ENCODE data around the gene CHD2. TPM values are rescaled to one million over a fixed set of nuclear protein-coding genes. Genes with fewer than 3 reads are reported as not detected.

The CHD2 gene
- total RNA-seq, 1 donor from 2014 or later = 89.9 TPM

GRCh38 chr15:92889390-92890107 is 10.6 kb upstream of the CHD2 start:
- Mint-ChIP-seq H3K27me3 (ENCODE audit: unreplicated experiment) (no peaks in the 10 kb centered on the region), H3K36me3 (ENCODE audit: unreplicated experiment) (peaks cover 84% of the 10 kb centered on the region), H3K9me3 (ENCODE audit: unreplicated experiment) (no peaks in the 10 kb centered on the region), H3K4me1 (ENCODE audit: unreplicated experiment) (peaks cover 52% of the 10 kb centered on the region), H3K4me3 (ENCODE audit: unreplicated experiment) (peak overlapping the region; percentile 12), H3K27ac (ENCODE audit: unreplicated experiment) (peak overlapping the region; percentile 71)
- DNase-seq (ENCODE audit: extremely low spot score, unreplicated experiment) = no peak
- no peak for TF ChIP-seq CTCF (IDR thresholded peaks at IDR 0.05)

- H3K36me3 Mint-ChIP-seq (ENCODE audit: unreplicated experiment) = peaks cover 78% of the 10 kb centered on the region
These were observed 8.5 kb upstream of the CHD2 start for GRCh38 chr15:92891533-92892200.

GRCh38 chr15:92892201-92892555 is 7.9 kb upstream of the CHD2 start:
- Mint-ChIP-seq H3K9me3 (ENCODE audit: unreplicated experiment) (no peaks in the 10 kb centered on the region), H3K4me3 (ENCODE audit: unreplicated experiment) (no peak overlapping the region), H3K27ac (ENCODE audit: unreplicated experiment) (peak overlapping the region; percentile 23), H3K4me1 (ENCODE audit: unreplicated experiment) (peaks cover 57% of the 10 kb centered on the region), H3K27me3 (ENCODE audit: unreplicated experiment) (no peaks in the 10 kb centered on the region), H3K36me3 (ENCODE audit: unreplicated experiment) (peaks cover 78% of the 10 kb centered on the region)
- TF ChIP-seq CTCF (IDR thresholded peaks at IDR 0.05) = no peak
- DNase-seq (ENCODE audit: extremely low spot score, unreplicated experiment) = no peak

More at GRCh38 chr15:92891533-92892200, 8.5 kb upstream of the CHD2 start:
- H3K9me3 Mint-ChIP-seq (ENCODE audit: unreplicated experiment) = no peaks in the 10 kb centered on the region
- H3K4me3 Mint-ChIP-seq (ENCODE audit: unreplicated experiment) = no peak overlapping the region
- peak overlapping the region; percentile 31 for H3K27ac Mint-ChIP-seq (ENCODE audit: unreplicated experiment)
- no peaks in the 10 kb centered on the region for H3K27me3 Mint-ChIP-seq (ENCODE audit: unreplicated experiment)
- no peak for TF ChIP-seq CTCF (IDR thresholded peaks at IDR 0.05)
- DNase-seq (ENCODE audit: extremely low spot score, unreplicated experiment) = no peak
- H3K4me1 Mint-ChIP-seq (ENCODE audit: unreplicated experiment) = peaks cover 57% of the 10 kb centered on the region

GRCh38 chr15:92893200-92893599 is 6.9 kb upstream of the CHD2 start:
- Mint-ChIP-seq H3K27me3 (ENCODE audit: unreplicated experiment) (no peaks in the 10 kb centered on the region), H3K36me3 (ENCODE audit: unreplicated experiment) (peaks cover 81% of the 10 kb centered on the region), H3K9me3 (ENCODE audit: unreplicated experiment) (no peaks in the 10 kb centered on the region), H3K4me3 (ENCODE audit: unreplicated experiment) (no peak overlapping the region), H3K4me1 (ENCODE audit: unreplicated experiment) (peaks cover 57% of the 10 kb centered on the region), H3K27ac (ENCODE audit: unreplicated experiment) (no peak overlapping the region)
- DNase-seq (ENCODE audit: extremely low spot score, unreplicated experiment) = no peak
- no peak for TF ChIP-seq CTCF (IDR thresholded peaks at IDR 0.05)

GRCh38 chr15:92896561-92896960 is 3.6 kb upstream of the CHD2 start:
- Mint-ChIP-seq H3K9me3 (ENCODE audit: unreplicated experiment) (peaks cover 8% of the 10 kb centered on the region), H3K27me3 (ENCODE audit: unreplicated experiment) (no peaks in the 10 kb centered on the region), H3K36me3 (ENCODE audit: unreplicated experiment) (peaks cover 76% of the 10 kb centered on the region), H3K4me1 (ENCODE audit: unreplicated experiment) (peaks cover 47% of the 10 kb centered on the region), H3K4me3 (ENCODE audit: unreplicated experiment) (no peak overlapping the region), H3K27ac (ENCODE audit: unreplicated experiment) (peak overlapping the region; percentile 84)
- TF ChIP-seq CTCF (IDR thresholded peaks at IDR 0.05) = no peak
- DNase-seq (ENCODE audit: extremely low spot score, unreplicated experiment) = no peak

Data from osteocyte (in vitro differentiated cells).